Measurements from ENCODE around the gene PTPRD. TPM values are rescaled to one million over a fixed set of nuclear protein-coding genes. Genes with fewer than 3 reads are reported as not detected.

PTPRD gene
- total and polyA plus RNA-seq, 2 donors (not counting 1 experiment from before 2014, with no cell fraction given): 0.35 to 4.8 TPM

GRCh38 chr9:10411272-10411671 is 201.5 kb downstream of the PTPRD start:
- Histone ChIP-seq H3K27me3 (ENCODE audit: control insufficient read depth, insufficient read depth, low read length) (no peaks in the 10 kb centered on the region), H3K79me2 (ENCODE audit: control insufficient read depth, insufficient read depth, low read length) (no peaks in the 10 kb centered on the region), H3K9me3 (ENCODE audit: control insufficient read depth, insufficient read depth, low read depth, low read length) (no peaks in the 10 kb centered on the region), H3K4me3 (replicated peaks in 1 of 4; ENCODE audit: control extremely low read depth in 1 of 4, insufficient read depth in 1 of 4, low read depth in 3 of 4, low read length in 4 of 4) (no peak overlapping the region), H3K4me2 (ENCODE audit: extremely low read depth, insufficient read depth, low read length) (no peak overlapping the region), H3K9ac (ENCODE audit: insufficient read depth, low read length) (no peak overlapping the region), H2AFZ (ENCODE audit: low read length) (no peak overlapping the region), H3K4me1 (ENCODE audit: control insufficient read depth, extremely low read depth, insufficient read depth, low read length) (no peaks in the 10 kb centered on the region), H3K27ac (ENCODE audit: insufficient read depth, low read length) (no peak overlapping the region), H3K36me3 (ENCODE audit: control insufficient read depth, insufficient read depth, low read length) (no peaks in the 10 kb centered on the region), H4K20me1 (ENCODE audit: control insufficient read depth, extremely low read depth, insufficient read depth, low read length) (no peaks in the 10 kb centered on the region)
- TF ChIP-seq EZH2 (IDR thresholded peaks at IDR 0.05; ENCODE audit: low read length, missing control alignments) (no peak), CTCF (conservative IDR thresholded peaks at IDR 0.05 in 1 of 2, IDR thresholded peaks at IDR 0.05 in 1 of 2; ENCODE audit: low read depth in 1 of 2, low read length in 2 of 2) (no peak)
- DNase-seq (ENCODE audit: low read depth in 2 of 2): no peak

- TF ChIP-seq CTCF (conservative IDR thresholded peaks at IDR 0.05 in 1 of 2, IDR thresholded peaks at IDR 0.05 in 1 of 2; ENCODE audit: low read depth in 1 of 2, low read length in 2 of 2): no peak
These were observed 209.5 kb downstream of the PTPRD start for GRCh38 chr9:10403283-10403682.

GRCh38 chr9:10396615-10397014 is 216.2 kb downstream of the PTPRD start:
- no peak overlapping the region for H3K27ac ChIP-seq (ENCODE audit: insufficient read depth, low read length)
- H3K79me2 ChIP-seq (ENCODE audit: control insufficient read depth, insufficient read depth, low read length): no peaks in the 10 kb centered on the region
- no peak overlapping the region for H3K9ac ChIP-seq (ENCODE audit: insufficient read depth, low read length)

More at GRCh38 chr9:10403283-10403682, 209.5 kb downstream of the PTPRD start:
- Histone ChIP-seq H4K20me1 (ENCODE audit: control insufficient read depth, extremely low read depth, insufficient read depth, low read length) (no peaks in the 10 kb centered on the region), H2AFZ (ENCODE audit: low read length) (no peak overlapping the region), H3K4me1 (ENCODE audit: control insufficient read depth, extremely low read depth, insufficient read depth, low read length) (no peaks in the 10 kb centered on the region), H3K4me3 (replicated peaks in 1 of 4; ENCODE audit: control extremely low read depth in 1 of 4, insufficient read depth in 1 of 4, low read depth in 3 of 4, low read length in 4 of 4) (no peak overlapping the region), H3K36me3 (ENCODE audit: control insufficient read depth, insufficient read depth, low read length) (no peaks in the 10 kb centered on the region), H3K79me2 (ENCODE audit: control insufficient read depth, insufficient read depth, low read length) (no peaks in the 10 kb centered on the region), H3K27ac (ENCODE audit: insufficient read depth, low read length) (no peak overlapping the region), H3K9me3 (ENCODE audit: control insufficient read depth, insufficient read depth, low read depth, low read length) (no peaks in the 10 kb centered on the region), H3K27me3 (ENCODE audit: control insufficient read depth, insufficient read depth, low read length) (no peaks in the 10 kb centered on the region), H3K4me2 (ENCODE audit: extremely low read depth, insufficient read depth, low read length) (no peak overlapping the region), H3K9ac (ENCODE audit: insufficient read depth, low read length) (no peak overlapping the region)
- no peak for DNase-seq (ENCODE audit: low read depth in 2 of 2)

More at GRCh38 chr9:10396615-10397014, 216.2 kb downstream of the PTPRD start:
- Histone ChIP-seq H4K20me1 (ENCODE audit: control insufficient read depth, extremely low read depth, insufficient read depth, low read length) (no peaks in the 10 kb centered on the region), H2AFZ (ENCODE audit: low read length) (no peak overlapping the region), H3K4me2 (ENCODE audit: extremely low read depth, insufficient read depth, low read length) (no peak overlapping the region), H3K36me3 (ENCODE audit: control insufficient read depth, insufficient read depth, low read length) (no peaks in the 10 kb centered on the region), H3K4me3 (replicated peaks in 1 of 4; ENCODE audit: control extremely low read depth in 1 of 4, insufficient read depth in 1 of 4, low read depth in 3 of 4, low read length in 4 of 4) (no peak overlapping the region), H3K9me3 (ENCODE audit: control insufficient read depth, insufficient read depth, low read depth, low read length) (no peaks in the 10 kb centered on the region), H3K27me3 (ENCODE audit: control insufficient read depth, insufficient read depth, low read length) (no peaks in the 10 kb centered on the region), H3K4me1 (ENCODE audit: control insufficient read depth, extremely low read depth, insufficient read depth, low read length) (no peaks in the 10 kb centered on the region)
- TF ChIP-seq EZH2 (IDR thresholded peaks at IDR 0.05; ENCODE audit: low read length, missing control alignments) (no peak), CTCF (conservative IDR thresholded peaks at IDR 0.05 in 1 of 2, IDR thresholded peaks at IDR 0.05 in 1 of 2; ENCODE audit: low read depth in 1 of 2, low read length in 2 of 2) (no peak)
- DNase-seq (ENCODE audit: low read depth in 2 of 2): no peak

Measured in fibroblast of lung (primary cell).